GM23338 (cell line): ENCODE results near the gene CELF4. TPM values are rescaled to one million over a fixed set of nuclear protein-coding genes. Genes with fewer than 3 reads are reported as not detected.

ENCODE experiments used
- ATAC-seq: fragments of 200-7000 bp; cut with Tn5 transposase; 3 replicates; pipeline ENCODE4 v1.9.1; 2020
- DNase-seq: peaks from one replicate; pipeline ENCODE4 v3.0.0-alpha.2; 2015; ENCODE audit warnings: low spot score
- H2AFZ ChIP-seq: fragments of 200-600 bp; sonication (generic); 2 replicates; pipeline ENCODE4 v1.8.0; 2016; ENCODE audit warnings: antibody characterized with exemption, mild to moderate bottlenecking, moderate library complexity
- H3F3A ChIP-seq: fragments of 200-600 bp; sonication (generic); replicated peaks from 2 replicates; pipeline ENCODE4 v1.8.0; 2017; ENCODE audit warnings: antibody characterized with exemption, mixed run types, low read depth
- H3K27ac ChIP-seq: fragments of 200-600 bp; sonication (generic); 2 replicates; pipeline ENCODE4 v1.6.1; 2016; ENCODE audit warnings: low read depth
- H3K27me3 ChIP-seq: fragments of 200-600 bp; sonication (generic); 2 replicates; pipeline ENCODE4 v1.8.0; 2016; ENCODE audit warnings: mild to moderate bottlenecking, mixed run types, moderate library complexity; ENCODE audit not compliant: insufficient read depth
- H3K36me3 ChIP-seq: fragments of 200-600 bp; sonication (generic); 2 replicates; pipeline ENCODE4 v1.8.0; 2016; ENCODE audit warnings: mild to moderate bottlenecking; ENCODE audit not compliant: insufficient read depth
- H3K4me1 ChIP-seq: fragments of 200-600 bp; sonication (generic); 2 replicates; pipeline ENCODE4 v1.8.0; 2016; ENCODE audit warnings: mild to moderate bottlenecking, moderate library complexity; ENCODE audit not compliant: insufficient read depth
- H3K4me2 ChIP-seq: fragments of 200-600 bp; sonication (generic); 2 replicates; pipeline ENCODE4 v1.7.1; 2017; ENCODE audit warnings: mixed run types
- H3K4me3 ChIP-seq: fragments of 200-600 bp; sonication (generic); 2 replicates; pipeline ENCODE4 v1.6.1; 2016; ENCODE audit warnings: mixed run types
- H3K79me2 ChIP-seq: fragments of 200-600 bp; sonication (generic); replicated peaks from 2 replicates; pipeline ENCODE4 v1.8.0; 2017; ENCODE audit warnings: mild to moderate bottlenecking; ENCODE audit not compliant: insufficient read depth
- H3K9me2 ChIP-seq: fragments of 200-600 bp; sonication (generic); 2 replicates; pipeline ENCODE4 v1.8.0; 2017; ENCODE audit not compliant: insufficient read depth
- H4K20me1 ChIP-seq: fragments of 200-600 bp; sonication (generic); replicated peaks from 2 replicates; pipeline ENCODE4 v1.8.0; 2017; ENCODE audit warnings: mild to moderate bottlenecking; ENCODE audit not compliant: insufficient read depth
- H3K27ac Mint-ChIP-seq: 2 replicates; pipeline ENCODE4 v1.8.0; 2020; ENCODE audit warnings: inconsistent platforms, mild to moderate bottlenecking, moderate library complexity, mixed read lengths
- H3K27me3 Mint-ChIP-seq: 3 replicates; pipeline ENCODE4 v1.8.0; 2022; ENCODE audit warnings: low read depth, mild to moderate bottlenecking, moderate library complexity, mixed read lengths, inconsistent platforms; ENCODE audit not compliant: insufficient read depth, poor library complexity
- H3K36me3 Mint-ChIP-seq: 3 replicates; pipeline ENCODE4 v1.8.0; 2021; ENCODE audit warnings: low read depth, mild to moderate bottlenecking, inconsistent platforms, moderate library complexity, mixed read lengths
- H3K4me1 Mint-ChIP-seq: 3 replicates; pipeline ENCODE4 v1.8.0; 2020; ENCODE audit warnings: mild to moderate bottlenecking, inconsistent platforms, mixed read lengths
- H3K4me3 Mint-ChIP-seq: 3 replicates; pipeline ENCODE4 v1.8.0; 2021; ENCODE audit warnings: moderate library complexity, mild to moderate bottlenecking, inconsistent platforms, mixed read lengths
- H3K9me3 Mint-ChIP-seq: 3 replicates; pipeline ENCODE4 v1.8.0; 2020; ENCODE audit warnings: moderate library complexity, mild to moderate bottlenecking, inconsistent platforms, mixed read lengths
- CREB1 ChIP-seq: fragments of 250-450 bp; sonication (Bioruptor Pico); IDR thresholded peaks from 2 replicates; pipeline ENCODE4 v1.5.0; 2020; ENCODE audit warnings: low read depth, mild to moderate bottlenecking, moderate library complexity
- EZH2 ChIP-seq: fragments of 200-600 bp; sonication (generic); IDR thresholded peaks from one replicate; pipeline ENCODE4 v1.8.0; 2017; ENCODE audit warnings: antibody characterized with exemption, mild to moderate bottlenecking, low read depth; ENCODE audit not compliant: unreplicated experiment
- EZH2phosphoT487 ChIP-seq: fragments of 200-600 bp; sonication (generic); IDR thresholded peaks from one replicate; pipeline ENCODE4 v1.8.1; 2018; ENCODE audit warnings: antibody characterized with exemption; ENCODE audit not compliant: unreplicated experiment
- JUNB ChIP-seq: IDR thresholded peaks from one replicate; pipeline ENCODE4 v1.6.1; 2016; ENCODE audit warnings: antibody characterized with exemption; ENCODE audit not compliant: unreplicated experiment
- NANOG ChIP-seq: IDR thresholded peaks from 2 replicates; pipeline ENCODE4 v1.6.1; 2016; ENCODE audit warnings: antibody characterized with exemption, borderline replicate concordance
- POLR2AphosphoS5 ChIP-seq: IDR thresholded peaks from 2 replicates; pipeline ENCODE4 v1.6.1; 2016; ENCODE audit warnings: antibody characterized with exemption, low read depth
- STAT1 ChIP-seq: IDR thresholded peaks from one replicate; pipeline ENCODE4 v1.6.1; 2016; ENCODE audit warnings: antibody characterized with exemption; ENCODE audit not compliant: unreplicated experiment
- ZNF331 ChIP-seq: fragments of 250-450 bp; sonication (Bioruptor Pico); IDR thresholded peaks from 2 replicates; pipeline ENCODE4 v1.5.0; 2020; ENCODE audit warnings: low read depth, mild to moderate bottlenecking, moderate library complexity
- polyA plus RNA-seq: library from polyadenylated mRNA; unstranded; fragments of >200 nt; fragmentation: Nextera tagmentation; extraction: Ambion mirVana; gene quantifications from 2 replicates; pipeline ENCODE4 v1.2.1, GENCODE V29; 2016
- total RNA-seq: library from RNA; depleted of rRNA; stranded (reverse); fragments of >200 nt; shearing (Covaris generic); gene quantifications from 2 replicates; pipeline ENCODE4 v1.2.3, GENCODE V29; 2014
- TF ChIP-seq, protein P1 (sequence below): IDR thresholded peaks from 2 replicates; pipeline ENCODE4 v1.6.1; 2016; ENCODE audit warnings: antibody characterized with exemption
- TF ChIP-seq, protein P2 (sequence below): IDR thresholded peaks from one replicate; pipeline ENCODE4 v1.6.1; 2018; ENCODE audit warnings: antibody characterized with exemption; ENCODE audit not compliant: unreplicated experiment
- TF ChIP-seq, protein P3 (sequence below), 2 experiments: fragments of 200-600 bp in 1 of 2; sonication (generic) in 1 of 2; conservative IDR thresholded peaks; 2 replicates each; pipeline versions ENCODE4 v1.5.1 to v1.6.1; 2016 to 2017; ENCODE audit warnings: antibody characterized with exemption in 2 of 2, low read depth in 2 of 2, mild to moderate bottlenecking in 2 of 2, moderate library complexity in 1 of 2

Gene CELF4
- total and polyA plus RNA-seq, 2 experiments from 2014 or later = 2.6 to 6.7 TPM

DNA sequence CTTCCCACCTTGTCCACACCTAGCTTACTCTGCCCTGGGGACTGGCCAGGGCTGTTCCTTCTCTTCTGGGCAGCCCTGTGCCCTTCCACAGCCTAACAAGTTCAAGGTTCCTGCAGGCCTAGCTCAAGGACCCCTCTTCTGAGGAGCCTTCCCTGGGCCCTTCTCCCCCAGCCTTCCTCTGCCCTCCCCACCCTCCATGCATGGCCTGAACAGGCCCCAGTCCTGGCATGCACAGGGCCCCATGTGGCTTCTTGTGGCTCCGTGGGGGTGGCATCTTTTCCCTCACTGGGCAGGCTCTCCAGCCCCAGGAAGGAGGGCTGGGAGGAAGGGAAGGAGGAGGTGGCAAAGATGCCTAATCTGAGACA is 162.9 kb downstream of the CELF4 start (continued):
- TF ChIP-seq, protein P1, sequence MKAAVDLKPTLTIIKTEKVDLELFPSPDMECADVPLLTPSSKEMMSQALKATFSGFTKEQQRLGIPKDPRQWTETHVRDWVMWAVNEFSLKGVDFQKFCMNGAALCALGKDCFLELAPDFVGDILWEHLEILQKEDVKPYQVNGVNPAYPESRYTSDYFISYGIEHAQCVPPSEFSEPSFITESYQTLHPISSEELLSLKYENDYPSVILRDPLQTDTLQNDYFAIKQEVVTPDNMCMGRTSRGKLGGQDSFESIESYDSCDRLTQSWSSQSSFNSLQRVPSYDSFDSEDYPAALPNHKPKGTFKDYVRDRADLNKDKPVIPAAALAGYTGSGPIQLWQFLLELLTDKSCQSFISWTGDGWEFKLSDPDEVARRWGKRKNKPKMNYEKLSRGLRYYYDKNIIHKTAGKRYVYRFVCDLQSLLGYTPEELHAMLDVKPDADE = no peak
- TF ChIP-seq EZH2 = no peak
- TF ChIP-seq STAT1 = no peak
- TF ChIP-seq POLR2AphosphoS5 = no peak
- no peak for TF ChIP-seq CREB1 (CRISPR knock-in tag)
- TF ChIP-seq JUNB = no peak
- TF ChIP-seq ZNF331 (CRISPR knock-in tag) = no peak
- TF ChIP-seq, protein P2, sequence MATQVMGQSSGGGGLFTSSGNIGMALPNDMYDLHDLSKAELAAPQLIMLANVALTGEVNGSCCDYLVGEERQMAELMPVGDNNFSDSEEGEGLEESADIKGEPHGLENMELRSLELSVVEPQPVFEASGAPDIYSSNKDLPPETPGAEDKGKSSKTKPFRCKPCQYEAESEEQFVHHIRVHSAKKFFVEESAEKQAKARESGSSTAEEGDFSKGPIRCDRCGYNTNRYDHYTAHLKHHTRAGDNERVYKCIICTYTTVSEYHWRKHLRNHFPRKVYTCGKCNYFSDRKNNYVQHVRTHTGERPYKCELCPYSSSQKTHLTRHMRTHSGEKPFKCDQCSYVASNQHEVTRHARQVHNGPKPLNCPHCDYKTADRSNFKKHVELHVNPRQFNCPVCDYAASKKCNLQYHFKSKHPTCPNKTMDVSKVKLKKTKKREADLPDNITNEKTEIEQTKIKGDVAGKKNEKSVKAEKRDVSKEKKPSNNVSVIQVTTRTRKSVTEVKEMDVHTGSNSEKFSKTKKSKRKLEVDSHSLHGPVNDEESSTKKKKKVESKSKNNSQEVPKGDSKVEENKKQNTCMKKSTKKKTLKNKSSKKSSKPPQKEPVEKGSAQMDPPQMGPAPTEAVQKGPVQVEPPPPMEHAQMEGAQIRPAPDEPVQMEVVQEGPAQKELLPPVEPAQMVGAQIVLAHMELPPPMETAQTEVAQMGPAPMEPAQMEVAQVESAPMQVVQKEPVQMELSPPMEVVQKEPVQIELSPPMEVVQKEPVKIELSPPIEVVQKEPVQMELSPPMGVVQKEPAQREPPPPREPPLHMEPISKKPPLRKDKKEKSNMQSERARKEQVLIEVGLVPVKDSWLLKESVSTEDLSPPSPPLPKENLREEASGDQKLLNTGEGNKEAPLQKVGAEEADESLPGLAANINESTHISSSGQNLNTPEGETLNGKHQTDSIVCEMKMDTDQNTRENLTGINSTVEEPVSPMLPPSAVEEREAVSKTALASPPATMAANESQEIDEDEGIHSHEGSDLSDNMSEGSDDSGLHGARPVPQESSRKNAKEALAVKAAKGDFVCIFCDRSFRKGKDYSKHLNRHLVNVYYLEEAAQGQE = no peak
- TF ChIP-seq, protein P3, sequence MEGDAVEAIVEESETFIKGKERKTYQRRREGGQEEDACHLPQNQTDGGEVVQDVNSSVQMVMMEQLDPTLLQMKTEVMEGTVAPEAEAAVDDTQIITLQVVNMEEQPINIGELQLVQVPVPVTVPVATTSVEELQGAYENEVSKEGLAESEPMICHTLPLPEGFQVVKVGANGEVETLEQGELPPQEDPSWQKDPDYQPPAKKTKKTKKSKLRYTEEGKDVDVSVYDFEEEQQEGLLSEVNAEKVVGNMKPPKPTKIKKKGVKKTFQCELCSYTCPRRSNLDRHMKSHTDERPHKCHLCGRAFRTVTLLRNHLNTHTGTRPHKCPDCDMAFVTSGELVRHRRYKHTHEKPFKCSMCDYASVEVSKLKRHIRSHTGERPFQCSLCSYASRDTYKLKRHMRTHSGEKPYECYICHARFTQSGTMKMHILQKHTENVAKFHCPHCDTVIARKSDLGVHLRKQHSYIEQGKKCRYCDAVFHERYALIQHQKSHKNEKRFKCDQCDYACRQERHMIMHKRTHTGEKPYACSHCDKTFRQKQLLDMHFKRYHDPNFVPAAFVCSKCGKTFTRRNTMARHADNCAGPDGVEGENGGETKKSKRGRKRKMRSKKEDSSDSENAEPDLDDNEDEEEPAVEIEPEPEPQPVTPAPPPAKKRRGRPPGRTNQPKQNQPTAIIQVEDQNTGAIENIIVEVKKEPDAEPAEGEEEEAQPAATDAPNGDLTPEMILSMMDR (conservative IDR thresholded peaks at IDR 0.05; ENCODE audit: low read depth in 2 of 2) = no peak
- no peak for TF ChIP-seq EZH2phosphoT487
- no peak for TF ChIP-seq NANOG

DNA sequence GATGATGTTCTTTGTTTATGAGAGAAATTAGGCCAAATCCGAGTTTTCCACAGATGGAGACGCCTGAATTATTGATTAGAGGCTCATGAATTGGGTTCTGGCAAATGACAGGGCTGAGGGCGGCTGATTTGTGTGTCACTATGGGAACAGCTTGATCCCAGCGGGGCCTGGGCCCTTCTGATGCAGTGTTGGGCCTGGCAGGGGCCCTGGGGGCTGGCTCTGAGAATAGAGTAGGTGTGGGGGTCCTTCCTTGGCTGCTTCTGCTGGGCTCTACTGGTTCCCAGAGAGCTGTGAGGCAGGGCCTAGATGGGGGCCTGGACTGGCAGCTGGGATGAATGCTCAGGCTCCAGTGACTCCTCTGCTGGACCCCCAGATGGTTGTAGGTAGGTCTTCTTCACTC is 164.8 kb downstream of the CELF4 start:
- Mint-ChIP-seq H3K4me3 (no peak overlapping the region), H3K4me1 (peaks cover 17% of the 10 kb centered on the region), H3K27ac (no peak overlapping the region), H3K9me3 (no peaks in the 10 kb centered on the region; the same call in 2 of the 3 replicates), H3K27me3 (peaks cover 9% of the 10 kb centered on the region), H3K36me3 (no peaks in the 10 kb centered on the region; the same call in 2 of the 3 replicates)
- H3K4me2 ChIP-seq = no peak overlapping the region
- H3K9me2 ChIP-seq = no peaks in the 10 kb centered on the region
- H4K20me1 ChIP-seq = no peaks in the 10 kb centered on the region
- no peak overlapping the region for H3K4me3 ChIP-seq
- no peaks in the 10 kb centered on the region for H3K36me3 ChIP-seq
- no peaks in the 10 kb centered on the region for H3K27me3 ChIP-seq
- DNase-seq = no peak
- no peaks in the 10 kb centered on the region for H3K79me2 ChIP-seq
- H2AFZ ChIP-seq = no peak overlapping the region
- H3K4me1 ChIP-seq = no peaks in the 10 kb centered on the region; the same call in 1 of the 2 replicates
- H3K27ac ChIP-seq = no peak overlapping the region
- no peaks in the 10 kb centered on the region for H3F3A ChIP-seq
- no peak for ATAC-seq
- TF ChIP-seq, protein P1 = no peak
- TF ChIP-seq STAT1 (no peak), NANOG (no peak), POLR2AphosphoS5 (no peak), EZH2phosphoT487 (no peak), CREB1 (CRISPR knock-in tag) (no peak)
- TF ChIP-seq, protein P2 = no peak
- TF ChIP-seq, protein P3 (conservative IDR thresholded peaks at IDR 0.05; ENCODE audit: low read depth in 2 of 2) = no peak
